Omental fat pad (tissue), 4 donors: ENCODE data around the gene HHAT. TPM values are rescaled to one million over a fixed set of nuclear protein-coding genes. Genes with fewer than 3 reads are reported as not detected.

Experiments
- ATAC-seq: fragments of 150-250 bp; one replicate; pipeline ENCODE4 v1.9.1; 2016; ENCODE audit warnings: mild to moderate bottlenecking, moderate library complexity; ENCODE audit not compliant: low FRiP score
- DNase-seq: peaks from one replicate; pipeline ENCODE4 v3.0.0-alpha.2; 2019; ENCODE audit warnings: low spot score
- total RNA-seq, 4 donors: library from RNA; depleted of rRNA; stranded (reverse); fragments of >200 nt; gene quantifications; one replicate each; pipeline ENCODE4 v1.1.0, GENCODE V29; 2016
- TF ChIP-seq, protein P1 (sequence below), 3 donors: fragments of 450-650 bp; IDR thresholded peaks; one replicate each; pipeline ENCODE4 v1.5.1; 2016 to 2017; ENCODE audit warnings: antibody characterized with exemption in 3 of 3, mild to moderate bottlenecking in 3 of 3, moderate library complexity in 2 of 3

The HHAT gene
- total RNA-seq, 4 donors from 2014 or later: 3.4 to 7.8 (median 4.6) TPM

DNA sequence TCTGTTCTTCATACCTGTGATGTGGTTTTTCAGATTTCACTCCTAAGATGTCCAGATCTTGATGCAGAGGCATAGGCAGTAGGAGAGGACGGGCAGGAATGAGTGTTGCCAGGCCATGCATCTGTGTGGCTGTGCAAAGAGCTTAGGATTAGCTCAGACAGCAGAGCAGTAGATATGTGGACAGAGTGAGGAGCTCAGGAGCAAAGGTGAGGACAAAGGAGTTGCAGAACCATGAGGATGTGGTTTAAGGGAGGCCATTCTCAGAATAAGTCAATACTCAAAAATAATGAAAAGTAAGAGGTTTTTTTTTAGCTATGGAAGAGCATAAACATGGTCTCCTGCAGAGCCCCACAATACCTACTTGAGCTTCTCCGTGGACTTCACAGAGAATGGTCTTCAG lies 158.3 kb downstream of the HHAT start:
- TF ChIP-seq, protein P1, sequence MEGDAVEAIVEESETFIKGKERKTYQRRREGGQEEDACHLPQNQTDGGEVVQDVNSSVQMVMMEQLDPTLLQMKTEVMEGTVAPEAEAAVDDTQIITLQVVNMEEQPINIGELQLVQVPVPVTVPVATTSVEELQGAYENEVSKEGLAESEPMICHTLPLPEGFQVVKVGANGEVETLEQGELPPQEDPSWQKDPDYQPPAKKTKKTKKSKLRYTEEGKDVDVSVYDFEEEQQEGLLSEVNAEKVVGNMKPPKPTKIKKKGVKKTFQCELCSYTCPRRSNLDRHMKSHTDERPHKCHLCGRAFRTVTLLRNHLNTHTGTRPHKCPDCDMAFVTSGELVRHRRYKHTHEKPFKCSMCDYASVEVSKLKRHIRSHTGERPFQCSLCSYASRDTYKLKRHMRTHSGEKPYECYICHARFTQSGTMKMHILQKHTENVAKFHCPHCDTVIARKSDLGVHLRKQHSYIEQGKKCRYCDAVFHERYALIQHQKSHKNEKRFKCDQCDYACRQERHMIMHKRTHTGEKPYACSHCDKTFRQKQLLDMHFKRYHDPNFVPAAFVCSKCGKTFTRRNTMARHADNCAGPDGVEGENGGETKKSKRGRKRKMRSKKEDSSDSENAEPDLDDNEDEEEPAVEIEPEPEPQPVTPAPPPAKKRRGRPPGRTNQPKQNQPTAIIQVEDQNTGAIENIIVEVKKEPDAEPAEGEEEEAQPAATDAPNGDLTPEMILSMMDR (IDR thresholded peaks at IDR 0.05): no peak
- ATAC-seq: no peak
- DNase-seq: no peak

DNA sequence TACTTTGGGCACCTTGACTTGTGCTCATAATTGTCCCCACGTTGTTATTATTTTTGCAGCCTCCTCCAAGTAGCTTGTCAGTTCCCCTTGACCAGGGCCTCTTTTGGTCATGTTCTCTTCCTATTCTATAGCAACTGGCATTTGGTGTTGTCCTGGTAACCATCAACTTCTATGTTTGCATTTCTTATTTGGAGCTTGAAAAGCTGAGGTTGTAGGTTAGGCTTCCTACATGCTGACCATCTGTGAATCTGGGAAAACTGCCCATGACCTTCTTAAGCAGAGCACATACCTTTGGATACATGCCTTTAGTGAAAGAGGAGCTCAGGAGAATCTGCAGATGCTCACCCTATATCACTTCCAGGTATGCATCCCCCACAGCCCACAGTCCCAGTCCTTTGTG lies 160.8 kb downstream of the HHAT start:
- TF ChIP-seq, protein P1 (IDR thresholded peaks at IDR 0.05): no peak
- no peak for ATAC-seq
- DNase-seq: no peak

DNA sequence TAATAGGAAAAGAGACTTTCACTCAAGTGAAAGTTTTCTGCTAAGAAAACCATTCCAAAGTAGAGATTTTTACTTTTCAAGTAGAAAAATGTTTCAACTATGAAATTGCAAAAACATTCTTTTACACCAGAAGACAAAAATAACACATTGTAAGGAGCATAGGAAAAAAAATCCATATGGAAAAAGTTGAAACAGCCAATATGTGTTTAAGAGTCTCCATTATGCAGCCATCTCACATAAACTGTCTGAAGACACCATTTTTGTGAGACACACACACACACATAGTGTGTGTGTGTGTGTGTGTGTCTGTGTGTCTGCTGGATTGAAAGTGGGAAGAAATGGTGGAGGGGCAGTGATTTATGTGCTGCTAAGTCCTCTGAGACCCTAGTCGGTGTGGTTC lies 162.1 kb downstream of the HHAT start:
- no peak for DNase-seq
- TF ChIP-seq, protein P1 (IDR thresholded peaks at IDR 0.05): no peak
- no peak for ATAC-seq

DNA sequence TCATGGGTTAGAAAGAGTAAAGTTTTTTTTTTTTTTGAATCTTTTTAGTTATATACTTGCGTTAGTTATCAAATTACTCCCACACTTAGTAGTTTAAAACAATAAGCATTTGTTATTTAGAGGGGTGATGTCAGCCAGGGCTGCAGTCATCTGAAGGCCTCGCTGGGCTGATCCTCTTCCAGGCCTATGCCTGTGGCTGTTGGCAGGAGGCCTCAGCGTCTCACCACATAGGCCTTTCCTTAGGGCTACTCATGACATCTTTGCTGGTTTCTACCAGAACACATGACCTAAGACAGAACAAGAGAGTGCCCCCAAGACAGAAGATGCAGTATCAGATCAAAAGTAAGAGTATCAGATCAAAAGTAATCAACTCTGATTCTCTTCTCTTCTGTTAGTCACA lies 167.4 kb downstream of the HHAT start:
- ATAC-seq (no peak), DNase-seq (no peak)
- TF ChIP-seq, protein P1 (IDR thresholded peaks at IDR 0.05): no peak

DNA sequence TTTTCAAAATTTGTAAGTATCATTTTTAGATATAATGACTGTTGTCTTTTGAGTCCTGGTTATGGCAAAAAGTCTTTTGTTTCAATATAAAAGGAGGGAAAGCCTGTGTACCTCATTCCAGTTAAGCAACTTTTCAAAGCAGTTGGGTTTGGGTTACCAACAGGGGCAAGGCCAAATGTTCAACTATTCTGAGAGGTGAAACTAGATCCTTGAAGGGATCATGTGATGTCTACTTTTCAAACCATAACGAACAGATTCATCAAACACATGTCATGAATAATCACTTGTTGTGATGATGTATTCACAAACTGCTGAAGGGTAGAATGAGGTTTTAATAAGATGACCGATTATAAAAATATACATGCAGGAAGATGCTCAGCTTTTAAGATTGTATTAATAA lies 171.3 kb downstream of the HHAT start:
- no peak for DNase-seq
- TF ChIP-seq, protein P1 (IDR thresholded peaks at IDR 0.05): no peak
- ATAC-seq: no peak

DNA sequence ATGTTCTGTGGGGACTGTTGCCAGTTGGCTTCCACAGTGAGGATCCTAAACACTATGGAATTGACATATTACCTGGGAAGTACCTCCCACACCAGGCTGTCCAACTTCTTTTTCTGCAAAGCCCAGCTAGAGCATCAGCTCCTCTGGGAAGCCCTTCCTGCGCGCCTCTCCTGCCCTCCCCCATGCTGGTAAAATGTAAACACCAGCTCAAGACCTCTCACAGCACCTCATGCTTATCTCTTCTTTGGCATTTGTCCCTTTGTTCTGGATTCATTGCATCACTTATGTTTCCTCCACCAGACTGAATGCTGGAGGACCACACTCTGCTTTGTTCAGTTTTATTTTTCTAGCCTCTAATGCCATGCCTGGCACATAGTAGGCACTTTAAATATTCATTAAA lies 172.1 kb downstream of the HHAT start:
- no peak for DNase-seq
- TF ChIP-seq, protein P1 (IDR thresholded peaks at IDR 0.05): no peak
- no peak for ATAC-seq

DNA sequence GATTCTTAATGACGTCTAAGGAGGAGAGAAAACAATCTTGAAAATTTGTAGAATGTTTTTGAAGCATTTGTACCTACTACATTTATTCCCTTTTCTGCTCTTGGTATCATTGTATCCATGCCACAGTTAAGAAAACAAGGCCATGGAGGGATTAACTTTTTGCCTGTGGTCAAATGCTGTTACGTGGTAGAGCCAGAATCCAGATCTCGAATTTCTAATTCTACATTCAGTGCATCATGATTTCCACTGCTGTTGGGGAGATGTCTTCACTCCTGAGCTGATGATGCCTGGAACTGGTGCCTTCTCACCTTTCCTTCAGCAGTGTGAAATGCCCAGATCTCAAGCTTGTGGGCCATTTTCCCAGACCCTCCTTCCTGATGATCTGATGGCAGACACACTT lies 175.6 kb downstream of the HHAT start:
- DNase-seq: no peak
- TF ChIP-seq, protein P1 (IDR thresholded peaks at IDR 0.05): no peak
- no peak for ATAC-seq
